Activated naive CD4-positive, alpha-beta T cell treated with anti-CD3 and anti-CD28 coated beads for 36 hours (primary cell): ENCODE data around the gene CEP63. TPM values are rescaled to one million over a fixed set of nuclear protein-coding genes. Genes with fewer than 3 reads are reported as not detected.

Experiments
- CTCF ChIA-PET: fragments of 350-600 bp; sonication (Branson Sonifier 250); formaldehyde crosslinking; loops from one replicate; lab custom pipeline; 2021; ENCODE audit warnings: antibody characterized with exemption; lab: Charles Lee
- DNase-seq: peaks from one replicate; pipeline ENCODE4 v3.0.0-alpha.2; 2020
- H3K27ac Mint-ChIP-seq: one replicate; pipeline ENCODE4 v1.8.0; 2021; ENCODE audit warnings: mild to moderate bottlenecking, mixed read lengths
- H3K27me3 Mint-ChIP-seq: one replicate; pipeline ENCODE4 v1.8.0; 2021; ENCODE audit warnings: low read depth, mixed read lengths
- H3K36me3 Mint-ChIP-seq: one replicate; pipeline ENCODE4 v1.8.0; 2021; ENCODE audit warnings: low read depth, mixed read lengths
- H3K4me1 Mint-ChIP-seq: one replicate; pipeline ENCODE4 v1.8.0; 2021; ENCODE audit warnings: low read depth, mixed read lengths
- H3K4me3 Mint-ChIP-seq: one replicate; pipeline ENCODE4 v1.8.0; 2021; ENCODE audit warnings: mild to moderate bottlenecking, moderate library complexity, mixed read lengths
- H3K9me3 Mint-ChIP-seq: one replicate; pipeline ENCODE4 v1.8.0; 2021; ENCODE audit warnings: mixed read lengths
- intact Hi-C: fragments of 100-400 bp; cut with micrococcal nuclease; formaldehyde crosslinking; loops from one replicate; pipeline ENCODE4 v1.15.1; 2023
- total RNA-seq, 2 experiments: library from RNA; stranded (reverse); gene quantifications; one replicate each; pipeline ENCODE4 v1.2.3, GENCODE V29; 2021

CEP63 gene
- 10 to 100 TPM; 26.9 to 27.0 TPM for total RNA-seq

- Mint-ChIP-seq H3K9me3 (no peaks in the 10 kb centered on the region), H3K4me1 (peaks cover 45% of the 10 kb centered on the region), H3K4me3 (peak within 1 kb of the TSS; percentile 87), H3K27me3 (no peaks in the 10 kb centered on the region), H3K27ac (peak within 1 kb of the TSS; percentile 98), H3K36me3 (peaks cover 16% of the 10 kb centered on the region)
- peak; percentile 97 for DNase-seq
- CTCF ChIA-PET: interaction anchor here (0.6 to 6.2 kb wide), 2 partner anchors 12 to 167 kb away, joined by 4 to 59 read pairs; no protein-coding TSS in a partner anchor
- intact Hi-C loops: loop anchor here (1.0 to 5.0 kb wide), 12 partner anchors 192 to 1824 kb away; partner anchors contain the start of genes CDV3, MSL2, NPHP3 and RYK
These were observed at the start of gene CEP63, which contains the start of gene ANAPC13 for GRCh38 chr3:134485718-134486576. CEP63 (plus strand) TSS chr3:134486057; CDS start chr3:134495321, 9,264 bp downstream. ANAPC13 (minus strand) TSS chr3:134485985; CDS start chr3:134482904, 3,081 bp downstream.

- Mint-ChIP-seq H3K9me3 (no peaks in the 10 kb centered on the region), H3K4me3 (no peak overlapping the region), H3K27me3 (peaks cover 26% of the 10 kb centered on the region), H3K27ac (no peak overlapping the region), H3K36me3 (no peaks in the 10 kb centered on the region), H3K4me1 (no peaks in the 10 kb centered on the region)
- intact Hi-C loops: no loop called here
- no peak for DNase-seq
- CTCF ChIA-PET: no interaction called here
These were observed 48.6 kb upstream of the CEP63 start for GRCh38 chr3:134437211-134437752.

GRCh38 chr3:134441321-134441720, 44.5 kb upstream of the CEP63 start:
- Mint-ChIP-seq H3K27ac (no peak overlapping the region), H3K36me3 (no peaks in the 10 kb centered on the region), H3K9me3 (peaks cover 11% of the 10 kb centered on the region), H3K4me3 (no peak overlapping the region), H3K27me3 (peaks cover 23% of the 10 kb centered on the region), H3K4me1 (no peaks in the 10 kb centered on the region)
- intact Hi-C loops: no loop called here
- DNase-seq: no peak
- CTCF ChIA-PET: no interaction called here

- Mint-ChIP-seq H3K36me3 (no peaks in the 10 kb centered on the region), H3K4me3 (no peak overlapping the region), H3K27ac (no peak overlapping the region), H3K27me3 (peaks cover 21% of the 10 kb centered on the region), H3K4me1 (no peaks in the 10 kb centered on the region), H3K9me3 (peaks cover 11% of the 10 kb centered on the region)
- intact Hi-C loops: no loop called here
- DNase-seq: no peak
- CTCF ChIA-PET: no interaction called here
These were observed 44.0 kb upstream of the CEP63 start for GRCh38 chr3:134441821-134442220.

GRCh38 chr3:134445095-134445494, 40.8 kb upstream of the CEP63 start:
- Mint-ChIP-seq H3K27me3 (peaks cover 20% of the 10 kb centered on the region), H3K4me1 (no peaks in the 10 kb centered on the region), H3K4me3 (no peak overlapping the region), H3K9me3 (peaks cover 11% of the 10 kb centered on the region), H3K36me3 (no peaks in the 10 kb centered on the region), H3K27ac (no peak overlapping the region)
- DNase-seq: no peak
- CTCF ChIA-PET: interaction anchor here (1.1 kb wide), 1 partner anchor 13 kb away, joined by 3 read pairs; no protein-coding TSS in a partner anchor
- intact Hi-C loops: no loop called here

- CTCF ChIA-PET: interaction anchor here (0.5 to 1.1 kb wide), 3 partner anchors 13 to 33 kb away, joined by 3 to 4 read pairs (median 4); no protein-coding TSS in a partner anchor
These were observed 40.2 kb upstream of the CEP63 start for GRCh38 chr3:134445636-134446035.

GRCh38 chr3:134446800-134447199, 39.1 kb upstream of the CEP63 start:
- CTCF ChIA-PET: no interaction called here

More at GRCh38 chr3:134445636-134446035, 40.2 kb upstream of the CEP63 start:
- H3K9me3 Mint-ChIP-seq: peaks cover 11% of the 10 kb centered on the region
- H3K27me3 Mint-ChIP-seq: peaks cover 19% of the 10 kb centered on the region
- H3K4me3 Mint-ChIP-seq: no peak overlapping the region
- DNase-seq: no peak
- no peak overlapping the region for H3K27ac Mint-ChIP-seq
- intact Hi-C loops: no loop called here
- no peaks in the 10 kb centered on the region for H3K36me3 Mint-ChIP-seq
- H3K4me1 Mint-ChIP-seq: no peaks in the 10 kb centered on the region

GRCh38 chr3:134447351-134447750, 38.5 kb upstream of the CEP63 start:
- no peak overlapping the region for H3K4me3 Mint-ChIP-seq

More at GRCh38 chr3:134446800-134447199, 39.1 kb upstream of the CEP63 start:
- H3K27me3 Mint-ChIP-seq: peaks cover 17% of the 10 kb centered on the region
- intact Hi-C loops: no loop called here
- peaks cover 11% of the 10 kb centered on the region for H3K9me3 Mint-ChIP-seq
- H3K4me3 Mint-ChIP-seq: no peak overlapping the region
- no peaks in the 10 kb centered on the region for H3K4me1 Mint-ChIP-seq
- no peak overlapping the region for H3K27ac Mint-ChIP-seq
- no peaks in the 10 kb centered on the region for H3K36me3 Mint-ChIP-seq
- no peak for DNase-seq

GRCh38 chr3:134448664-134449063, 37.2 kb upstream of the CEP63 start:
- no peak overlapping the region for H3K4me3 Mint-ChIP-seq
- DNase-seq: no peak
- H3K9me3 Mint-ChIP-seq: peaks cover 11% of the 10 kb centered on the region
- H3K27ac Mint-ChIP-seq: no peak overlapping the region
- no peaks in the 10 kb centered on the region for H3K36me3 Mint-ChIP-seq
- intact Hi-C loops: loop anchor here (1.0 kb wide), 1 partner anchor 140 kb away; no protein-coding TSS in a partner anchor
- CTCF ChIA-PET: interaction anchor here (0.9 to 1.9 kb wide), 5 partner anchors 11 to 251 kb away, joined by 3 to 6 read pairs (median 5); no protein-coding TSS in a partner anchor
- H3K4me1 Mint-ChIP-seq: no peaks in the 10 kb centered on the region
- peaks cover 18% of the 10 kb centered on the region for H3K27me3 Mint-ChIP-seq

More at GRCh38 chr3:134447351-134447750, 38.5 kb upstream of the CEP63 start:
- Mint-ChIP-seq H3K27me3 (peaks cover 17% of the 10 kb centered on the region), H3K36me3 (no peaks in the 10 kb centered on the region), H3K4me1 (no peaks in the 10 kb centered on the region), H3K9me3 (peaks cover 11% of the 10 kb centered on the region), H3K27ac (no peak overlapping the region)
- DNase-seq: no peak
- intact Hi-C loops: no loop called here
- CTCF ChIA-PET: no interaction called here

- no peak overlapping the region for H3K4me3 Mint-ChIP-seq
- H3K9me3 Mint-ChIP-seq: peaks cover 11% of the 10 kb centered on the region
- no peak overlapping the region for H3K27ac Mint-ChIP-seq
- DNase-seq: peak; percentile 30
- intact Hi-C loops: loop anchor here (1.0 kb wide), 1 partner anchor 141 kb away; no protein-coding TSS in a partner anchor
- no peaks in the 10 kb centered on the region for H3K36me3 Mint-ChIP-seq
- CTCF ChIA-PET: interaction anchor here (0.9 to 1.9 kb wide), 4 partner anchors 10 to 252 kb away, joined by 4 to 6 read pairs (median 6); no protein-coding TSS in a partner anchor
- H3K4me1 Mint-ChIP-seq: no peaks in the 10 kb centered on the region
- peaks cover 22% of the 10 kb centered on the region for H3K27me3 Mint-ChIP-seq
These were observed 36.6 kb upstream of the CEP63 start for GRCh38 chr3:134449277-134449676.

GRCh38 chr3:134449951-134450350, 35.9 kb upstream of the CEP63 start:
- Mint-ChIP-seq H3K27me3 (peaks cover 21% of the 10 kb centered on the region), H3K4me1 (no peaks in the 10 kb centered on the region), H3K4me3 (no peak overlapping the region), H3K9me3 (peaks cover 9% of the 10 kb centered on the region), H3K36me3 (no peaks in the 10 kb centered on the region), H3K27ac (no peak overlapping the region)
- intact Hi-C loops: loop anchor here (1.0 kb wide), 1 partner anchor 142 kb away; no protein-coding TSS in a partner anchor
- no peak for DNase-seq
- CTCF ChIA-PET: interaction anchor here (1.9 kb wide), 1 partner anchor 252 kb away, joined by 5 read pairs; no protein-coding TSS in a partner anchor

- no peaks in the 10 kb centered on the region for H3K4me1 Mint-ChIP-seq
- no peaks in the 10 kb centered on the region for H3K36me3 Mint-ChIP-seq
- CTCF ChIA-PET: interaction anchor here (0.6 to 1.2 kb wide), 3 partner anchors 20 to 254 kb away, joined by 3 to 6 read pairs (median 3); no protein-coding TSS in a partner anchor
- intact Hi-C loops: loop anchor here (1.0 kb wide), 1 partner anchor 145 kb away; no protein-coding TSS in a partner anchor
- H3K4me3 Mint-ChIP-seq: no peak overlapping the region
- no peak overlapping the region for H3K27ac Mint-ChIP-seq
- H3K9me3 Mint-ChIP-seq: no peaks in the 10 kb centered on the region
- H3K27me3 Mint-ChIP-seq: peaks cover 5% of the 10 kb centered on the region
- no peak for DNase-seq
These were observed 32.2 kb upstream of the CEP63 start for GRCh38 chr3:134453631-134454030.
